Spleen (tissue), 11 donors: ENCODE results near the gene SMARCD3. TPM values are rescaled to one million over a fixed set of nuclear protein-coding genes. Genes with fewer than 3 reads are reported as not detected.

ENCODE experiments used
- DNase-seq: peaks from one replicate; pipeline ENCODE4 v3.0.0-alpha.2; 2020
- H3K27ac ChIP-seq, 8 donors: fragments of 200-600 bp; sonication (generic) in 7 of 8; 1 replicate in 4 of 8; 2 replicates in 4 of 8; pipeline versions ENCODE4 v1.5.0 to v1.8.0; 2016 to 2021; ENCODE audit warnings: inconsistent platforms in 4 of 8, mild to moderate bottlenecking in 4 of 8, moderate library complexity in 1 of 8
- H3K27me3 ChIP-seq, 7 donors: fragments of 200-600 bp; sonication (generic) in 6 of 7; replicated peaks in 1 of 7; 1 replicate in 4 of 7; 2 replicates in 3 of 7; pipeline versions ENCODE4 v1.5.0 to v1.8.0; 2016 to 2021; ENCODE audit warnings: inconsistent platforms in 3 of 7, mild to moderate bottlenecking in 1 of 7
- H3K36me3 ChIP-seq, 6 donors: fragments of 200-600 bp; sonication (generic) in 5 of 6; 1 replicate in 4 of 6; 2 replicates in 2 of 6; pipeline versions ENCODE4 v1.5.0 to v1.8.0; 2016 to 2021; ENCODE audit warnings: inconsistent platforms in 2 of 6
- H3K4me1 ChIP-seq, 6 donors: fragments of 200-600 bp; sonication (generic) in 5 of 6; 1 replicate in 3 of 6; 2 replicates in 3 of 6; pipeline versions ENCODE4 v1.5.0 to v1.8.0; 2016 to 2021; ENCODE audit warnings: inconsistent platforms in 3 of 6
- H3K4me3 ChIP-seq, 8 donors: fragments of 200-600 bp; sonication (generic) in 7 of 8; 1 replicate in 4 of 8; 2 replicates in 4 of 8; pipeline versions ENCODE4 v1.5.0 to v1.8.0; 2016 to 2021; ENCODE audit warnings: inconsistent platforms in 4 of 8, mild to moderate bottlenecking in 4 of 8, moderate library complexity in 2 of 8
- H3K9me3 ChIP-seq, 8 donors: fragments of 200-600 bp; sonication (generic) in 7 of 8; 1 replicate in 4 of 8; 2 replicates in 4 of 8; pipeline versions ENCODE4 v1.5.0 to v1.8.0; 2016 to 2021; ENCODE audit warnings: inconsistent platforms in 4 of 8
- POLR2A ChIP-seq, 3 donors: fragments of 450-650 bp; IDR thresholded peaks; one replicate each; pipeline ENCODE4 v1.5.1; 2017; ENCODE audit warnings: antibody characterized with exemption in 3 of 3, mild to moderate bottlenecking in 1 of 3
- POLR2AphosphoS5 ChIP-seq, 3 donors: sonication (generic); formaldehyde crosslinking; IDR thresholded peaks; one replicate each; pipeline ENCODE4 v1.5.1; 2017; ENCODE audit warnings: antibody characterized with exemption in 3 of 3
- WGBS, 5 donors: extraction: QIAGEN DNeasy Blood & Tissue Kit in 3 of 5; methylation state at CpG; one replicate each; pipeline versions ENCODE4 v1.1.5 to v1.1.7; 2013 to 2018; 5-methylcytosine and 5-hydroxymethylcytosine counted together
- intact Hi-C: fragments of 100-400 bp; cut with DNase I; formaldehyde crosslinking; loops from one replicate; pipeline ENCODE4 v1.15.0; 2023; ENCODE audit warnings: low total_unique reads
- polyA plus RNA-seq, 3 donors: library from polyadenylated mRNA; stranded (reverse); fragments of 200-250 nt; gene quantifications; one replicate each; pipeline ENCODE4 v1.2.1, GENCODE V29; 2013
- total RNA-seq, 7 donors: library from RNA; depleted of rRNA in 3 of 7; stranded (reverse); fragments of >200 nt in 3 of 7; fragmentation: NEBNext Ultra II Directional in 4 of 7; extraction: Animal tissue kit (Norgen Biotek cat#: 25700) in 4 of 7; gene quantifications; one replicate each; pipeline versions ENCODE4 v1.1.0 to v1.2.1, GENCODE V29; 2016 to 2021
- TF ChIP-seq, protein P1 (sequence below), 11 experiments: fragments of 200-600 bp in 7 of 11; fragments of 450-650 bp in 4 of 11; sonication (generic) in 4 of 11; IDR thresholded peaks in 8 of 11; conservative IDR thresholded peaks in 3 of 11; 1 replicate in 7 of 11; 2 replicates in 4 of 11; pipeline versions ENCODE4 v1.4.0 to v1.8.0; 2016 to 2021; ENCODE audit warnings: antibody characterized with exemption in 11 of 11, inconsistent platforms in 4 of 11, mild to moderate bottlenecking in 1 of 11
- donor health status: healthy with polysubstance abuse.
- donor health status: DM: no; HTN: no; CAD: no; lungs with moderate emphysema.
- donor health status: DM: no; HTN: no; CAD: no.
- donor health status: Bipolar disorder and iron deficiency.
- donor health status: healthy.
- donor health status: DM: no; HTN: no; CAD: no.
- donor health status: DM: yes; HTN: yes; CAD: no.

The SMARCD3 gene
- total and polyA plus RNA-seq, 10 donors = 8.8 to 40.2 (median 16.5) TPM

GRCh38 chr7:151257990-151258389, 9.5 kb upstream of the SMARCD3 start:
- H3K4me1 ChIP-seq = peaks cover 0 to 4% (median under 1%) of the 10 kb centered on the region in 6 donors
- 89 to 95% (median 93%) methylated on average over 7 of the region's 7 CpGs for WGBS, 5 donors
- TF ChIP-seq, protein P1, sequence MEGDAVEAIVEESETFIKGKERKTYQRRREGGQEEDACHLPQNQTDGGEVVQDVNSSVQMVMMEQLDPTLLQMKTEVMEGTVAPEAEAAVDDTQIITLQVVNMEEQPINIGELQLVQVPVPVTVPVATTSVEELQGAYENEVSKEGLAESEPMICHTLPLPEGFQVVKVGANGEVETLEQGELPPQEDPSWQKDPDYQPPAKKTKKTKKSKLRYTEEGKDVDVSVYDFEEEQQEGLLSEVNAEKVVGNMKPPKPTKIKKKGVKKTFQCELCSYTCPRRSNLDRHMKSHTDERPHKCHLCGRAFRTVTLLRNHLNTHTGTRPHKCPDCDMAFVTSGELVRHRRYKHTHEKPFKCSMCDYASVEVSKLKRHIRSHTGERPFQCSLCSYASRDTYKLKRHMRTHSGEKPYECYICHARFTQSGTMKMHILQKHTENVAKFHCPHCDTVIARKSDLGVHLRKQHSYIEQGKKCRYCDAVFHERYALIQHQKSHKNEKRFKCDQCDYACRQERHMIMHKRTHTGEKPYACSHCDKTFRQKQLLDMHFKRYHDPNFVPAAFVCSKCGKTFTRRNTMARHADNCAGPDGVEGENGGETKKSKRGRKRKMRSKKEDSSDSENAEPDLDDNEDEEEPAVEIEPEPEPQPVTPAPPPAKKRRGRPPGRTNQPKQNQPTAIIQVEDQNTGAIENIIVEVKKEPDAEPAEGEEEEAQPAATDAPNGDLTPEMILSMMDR (IDR thresholded peaks at IDR 0.05 in 8 of 11, conservative IDR thresholded peaks at IDR 0.05 in 3 of 11) = no peak
- no peak for TF ChIP-seq POLR2AphosphoS5 (IDR thresholded peaks at IDR 0.05)
- TF ChIP-seq POLR2A (IDR thresholded peaks at IDR 0.05) = no peak

DNA sequence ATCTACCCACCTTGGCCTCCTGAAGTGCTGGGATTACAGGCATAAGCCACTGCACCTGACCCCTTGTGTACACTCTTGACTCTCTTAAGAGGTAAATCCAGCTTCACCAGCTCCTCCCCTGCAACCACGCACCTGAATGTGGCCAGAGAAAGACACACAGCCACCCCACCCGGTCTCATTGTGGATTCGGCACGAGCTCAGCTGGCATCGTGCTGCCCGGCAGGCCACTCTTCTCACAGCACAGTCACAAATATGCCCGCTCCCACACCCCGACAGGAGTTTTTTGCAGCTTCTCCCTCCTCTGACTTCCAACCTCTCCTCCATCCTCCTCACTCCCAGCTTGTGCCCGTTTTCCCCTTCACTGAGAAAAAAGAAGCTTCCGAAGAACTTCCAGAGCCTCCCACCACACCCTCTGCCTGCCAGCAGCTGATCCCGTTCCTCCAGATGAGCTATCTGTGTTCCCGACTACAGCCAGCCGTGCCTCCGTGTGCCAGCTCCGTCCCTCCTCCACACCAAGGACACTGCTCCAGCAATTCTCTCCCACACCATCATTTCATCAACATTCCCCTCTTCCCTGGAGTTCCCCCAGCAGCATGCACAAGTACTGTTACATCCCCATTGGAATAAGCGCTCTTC, 8.0 kb upstream of the SMARCD3 start:
- WGBS, 5 donors = 68 to 84% (median 76%) methylated on average over 16 of the region's 16 CpGs
- H3K4me1 ChIP-seq = peaks cover 0 to 16% (median 10%) of the 10 kb centered on the region in 6 donors
- H3K9me3 ChIP-seq = no peaks in the 10 kb centered on the region
- no peak overlapping the region for H3K4me3 ChIP-seq
- no peak for DNase-seq
- TF ChIP-seq POLR2AphosphoS5 (IDR thresholded peaks at IDR 0.05) (no peak), POLR2A (IDR thresholded peaks at IDR 0.05) (no peak)
- TF ChIP-seq, protein P1 (IDR thresholded peaks at IDR 0.05 in 8 of 11, conservative IDR thresholded peaks at IDR 0.05 in 3 of 11) = no peak
- no peaks in the 10 kb centered on the region for H3K36me3 ChIP-seq
- peaks cover 0 to 62% (median under 1%) of the 10 kb centered on the region in 7 donors for H3K27me3 ChIP-seq
- intact Hi-C loops = no loop called here
- no peak overlapping the region for H3K27ac ChIP-seq

More at GRCh38 chr7:151257990-151258389, 9.5 kb upstream of the SMARCD3 start:
- no peak overlapping the region for H3K27ac ChIP-seq
- DNase-seq = no peak
- H3K4me3 ChIP-seq = no peak overlapping the region
- intact Hi-C loops = no loop called here
- no peaks in the 10 kb centered on the region for H3K9me3 ChIP-seq
- no peaks in the 10 kb centered on the region for H3K36me3 ChIP-seq
- H3K27me3 ChIP-seq = peaks cover 0 to 47% (median 0%) of the 10 kb centered on the region in 7 donors

GRCh38 chr7:151255390-151255789, 6.9 kb upstream of the SMARCD3 start:
- 66 to 79% (median 76%) methylated on average over 7 of the region's 7 CpGs for WGBS, 5 donors
- Histone ChIP-seq H3K27ac (no peak overlapping the region), H3K36me3 (no peaks in the 10 kb centered on the region), H3K27me3 (peaks cover 0 to 65% (median 4%) of the 10 kb centered on the region in 7 donors), H3K4me1 (peaks cover 4 to 28% (median 21%) of the 10 kb centered on the region in 6 donors), H3K4me3 (no peak overlapping the region), H3K9me3 (no peaks in the 10 kb centered on the region)
- intact Hi-C loops = no loop called here
- TF ChIP-seq POLR2A (IDR thresholded peaks at IDR 0.05) = no peak
- TF ChIP-seq POLR2AphosphoS5 (IDR thresholded peaks at IDR 0.05) = no peak
- TF ChIP-seq, protein P1 (IDR thresholded peaks at IDR 0.05 in 8 of 11, conservative IDR thresholded peaks at IDR 0.05 in 3 of 11) = no peak
- no peak for DNase-seq

DNA sequence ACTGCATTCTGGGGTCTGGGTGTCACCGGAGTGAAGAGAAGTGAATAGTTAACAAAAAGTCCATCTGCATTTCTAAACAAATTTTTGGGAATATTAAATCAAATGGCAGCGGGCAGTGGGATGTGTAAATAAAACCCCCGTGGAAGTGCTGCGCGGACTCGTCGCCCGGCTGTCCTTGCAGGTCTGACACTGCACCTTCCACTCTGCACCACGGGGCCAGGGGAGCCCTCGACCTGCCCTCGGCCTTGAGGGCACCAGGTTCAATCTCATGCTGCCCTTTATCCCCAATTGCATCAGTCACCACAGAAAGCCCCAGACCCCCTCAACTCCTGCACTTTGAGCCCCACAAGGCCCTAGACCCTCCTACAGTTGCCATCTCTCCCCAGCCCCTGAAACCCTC, 6.4 kb upstream of the SMARCD3 start:
- no peaks in the 10 kb centered on the region for H3K36me3 ChIP-seq
- peaks cover 4 to 33% (median 26%) of the 10 kb centered on the region in 6 donors for H3K4me1 ChIP-seq
- TF ChIP-seq, protein P1 (IDR thresholded peaks at IDR 0.05 in 8 of 11, conservative IDR thresholded peaks at IDR 0.05 in 3 of 11) = no peak
- TF ChIP-seq POLR2A (IDR thresholded peaks at IDR 0.05) (no peak), POLR2AphosphoS5 (IDR thresholded peaks at IDR 0.05) (no peak)
- H3K9me3 ChIP-seq = no peaks in the 10 kb centered on the region
- H3K27me3 ChIP-seq = peaks cover 0 to 69% (median 4%) of the 10 kb centered on the region in 7 donors
- DNase-seq = no peak
- 86 to 90% (median 88%) methylated on average over 11 of the region's 11 CpGs for WGBS, 5 donors
- no peak overlapping the region for H3K4me3 ChIP-seq
- no peak overlapping the region for H3K27ac ChIP-seq
- intact Hi-C loops = no loop called here
